Measurements from ENCODE around the gene TMEM171. TPM values are rescaled to one million over a fixed set of nuclear protein-coding genes. Genes with fewer than 3 reads are reported as not detected.

Gene TMEM171
- total and polyA plus RNA-seq, 5 experiments from 2014 or later, result 0.16 to 5.4 TPM; not detected in 3

DNA sequence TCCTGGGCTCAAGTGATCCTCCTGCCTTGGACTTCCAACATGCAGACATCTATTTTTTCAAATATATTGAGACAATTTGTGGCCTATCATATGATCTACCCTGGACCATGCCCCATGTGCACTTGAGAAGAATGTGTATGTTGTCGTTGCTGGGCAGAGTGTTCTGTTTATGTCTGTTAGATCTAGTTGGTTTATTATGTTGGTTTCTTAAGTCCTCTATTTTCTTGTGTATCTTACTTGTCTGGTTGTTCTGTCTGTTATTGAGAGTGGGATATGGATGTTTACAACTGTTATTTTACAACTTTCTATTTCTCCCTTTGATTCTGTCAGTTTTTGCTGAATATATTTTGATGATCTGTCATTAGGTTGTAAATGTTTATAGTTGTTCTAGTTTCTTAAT, 10.2 kb upstream of the TMEM171 start:
- Mint-ChIP-seq H3K9me3 (peaks cover 0 to 20% (median 2%) of the 10 kb centered on the region in 9 donors), H3K4me1 (no peaks in the 10 kb centered on the region), H3K27me3 (peaks cover 18 to 65% (median 42%) of the 10 kb centered on the region in 5 donors), H3K4me3 (no peak overlapping the region), H3K36me3 (peaks cover 0 to 16% (median 0%) of the 10 kb centered on the region in 3 donors), H3K27ac (no peak overlapping the region)
- DNase-seq, result no peak
- no peak for ATAC-seq
- POLR2A ChIA-PET, result no interaction called here

DNA sequence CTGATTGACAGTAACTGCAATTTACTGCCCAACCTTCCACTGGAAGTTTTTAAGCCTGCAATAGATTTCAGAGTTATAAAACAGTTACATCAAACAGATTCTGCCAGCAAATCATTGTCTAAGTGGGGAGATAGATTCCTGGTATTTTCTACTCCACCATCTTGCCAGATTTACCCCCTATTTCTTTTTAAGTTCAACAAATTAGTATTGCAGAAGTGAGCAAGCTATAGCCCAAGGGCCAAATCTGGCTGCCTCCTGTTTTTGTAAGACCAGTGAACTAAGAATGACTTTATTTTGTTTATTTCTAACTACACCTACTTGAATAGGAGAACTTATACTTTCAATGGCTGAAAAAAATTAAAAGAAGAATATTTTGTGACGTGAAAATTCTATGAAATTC, 8.8 kb upstream of the TMEM171 start:
- no peak overlapping the region for H3K4me3 Mint-ChIP-seq
- H3K9me3 Mint-ChIP-seq, result peaks cover 0 to 20% (median 2%) of the 10 kb centered on the region in 9 donors
- no peak for DNase-seq
- H3K4me1 Mint-ChIP-seq, result no peaks in the 10 kb centered on the region
- no peak overlapping the region for H3K27ac Mint-ChIP-seq
- H3K36me3 Mint-ChIP-seq, result peaks cover 0 to 16% (median 0%) of the 10 kb centered on the region in 3 donors
- no peak for ATAC-seq
- peaks cover 22 to 78% (median 42%) of the 10 kb centered on the region in 5 donors for H3K27me3 Mint-ChIP-seq
- POLR2A ChIA-PET, result no interaction called here

DNA sequence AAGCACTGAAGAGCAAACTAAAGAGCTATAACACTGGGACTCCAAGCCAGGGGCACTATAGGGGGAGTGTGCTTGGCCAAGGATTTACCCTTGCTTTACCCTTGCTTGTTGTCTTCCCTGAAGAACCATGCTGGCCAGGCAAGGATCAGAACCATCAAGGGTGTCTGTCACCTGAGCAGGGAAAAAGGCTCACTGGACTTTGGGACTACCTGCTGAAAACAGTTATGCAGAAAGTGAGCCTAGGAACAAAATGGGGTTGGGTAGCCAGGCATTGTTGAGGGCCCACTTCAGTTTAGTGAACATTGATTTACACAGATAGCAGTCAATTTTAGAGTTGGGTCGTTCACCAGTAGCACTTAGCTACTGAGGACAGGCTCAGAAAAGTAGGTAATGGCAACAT, 8.0 kb upstream of the TMEM171 start:
- Mint-ChIP-seq H3K9me3 (peaks cover 0 to 17% (median 2%) of the 10 kb centered on the region in 9 donors), H3K27ac (no peak overlapping the region), H3K36me3 (peaks cover 0 to 16% (median 0%) of the 10 kb centered on the region in 3 donors), H3K4me3 (no peak overlapping the region), H3K27me3 (peaks cover 30 to 86% (median 50%) of the 10 kb centered on the region in 5 donors), H3K4me1 (no peaks in the 10 kb centered on the region)
- DNase-seq (no peak), ATAC-seq (no peak)
- POLR2A ChIA-PET, result no interaction called here

DNA sequence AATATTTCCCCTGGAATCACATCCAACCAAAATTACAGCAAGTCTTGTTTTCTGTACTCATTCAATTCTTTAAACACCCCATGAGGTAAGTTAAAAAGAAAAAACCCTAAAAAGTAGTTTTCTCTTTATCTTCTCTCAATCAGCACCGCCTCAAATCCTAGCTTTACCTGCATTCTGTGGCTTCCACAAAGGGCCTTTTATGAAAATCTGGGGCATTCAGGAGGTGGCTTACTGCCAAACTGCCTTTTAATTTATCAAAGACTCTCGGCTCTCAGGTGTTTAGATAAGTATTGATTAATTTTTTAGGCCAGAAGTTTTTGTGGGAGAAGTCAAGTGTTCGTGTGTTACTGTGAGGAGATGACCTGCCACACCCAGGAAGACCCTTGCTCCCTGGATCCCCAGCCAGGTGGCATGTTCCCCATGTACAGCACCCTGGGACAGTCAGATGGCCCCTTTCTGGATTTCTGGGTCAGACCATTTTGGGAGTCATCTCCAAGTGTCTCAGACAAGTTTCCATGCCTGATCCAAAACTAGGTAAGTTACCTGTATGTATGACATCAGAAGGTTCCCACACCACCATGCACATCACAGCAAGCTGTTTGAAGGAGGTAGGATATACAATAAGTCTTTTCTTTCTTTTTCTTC, 6.2 kb upstream of the TMEM171 start:
- ATAC-seq (no peak), DNase-seq (no peak)
- Mint-ChIP-seq H3K4me1 (peaks cover 0 to under 1% (median 0%) of the 10 kb centered on the region in 4 donors), H3K27me3 (peaks cover 34 to 94% (median 60%) of the 10 kb centered on the region in 5 donors), H3K27ac (no peak overlapping the region), H3K4me3 (no peak overlapping the region), H3K9me3 (no peaks in the 10 kb centered on the region), H3K36me3 (peaks cover 0 to 4% (median 0%) of the 10 kb centered on the region in 3 donors)
- POLR2A ChIA-PET, result no interaction called here

DNA sequence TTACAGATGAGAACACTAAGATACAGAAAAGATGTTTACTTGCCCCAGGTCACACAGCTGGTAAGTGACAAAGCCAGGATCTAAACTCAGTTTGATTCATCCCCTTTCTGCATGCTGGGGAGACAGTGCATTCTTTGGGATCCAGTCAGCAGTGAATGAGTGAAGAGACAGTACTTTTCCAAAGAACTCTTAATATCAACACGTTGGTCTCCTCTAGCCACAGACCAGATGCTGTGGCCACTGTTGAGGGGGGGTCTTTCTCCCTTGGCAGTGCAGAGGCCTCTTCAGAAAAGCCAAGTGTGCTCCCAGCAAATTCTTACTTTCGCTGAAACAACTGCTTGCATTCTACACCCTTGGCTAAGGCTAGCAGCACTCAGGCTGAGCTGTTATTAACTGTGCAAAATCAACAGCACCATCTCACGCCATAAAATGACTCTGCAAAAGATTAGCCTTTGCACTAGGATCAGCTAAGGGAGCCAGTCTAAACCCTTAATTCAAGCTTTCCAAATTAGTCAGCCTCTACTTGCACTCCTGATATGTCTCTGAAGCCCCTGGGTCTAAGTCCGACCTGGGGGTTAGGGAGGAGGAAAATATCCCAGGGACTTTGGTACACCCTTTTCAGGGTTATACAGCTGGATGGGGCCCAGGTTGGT, 4.8 kb upstream of the TMEM171 start:
- ATAC-seq (no peak), DNase-seq (no peak)
- Mint-ChIP-seq H3K9me3 (no peaks in the 10 kb centered on the region), H3K36me3 (no peaks in the 10 kb centered on the region), H3K4me1 (peaks cover 0 to 7% (median 2%) of the 10 kb centered on the region in 4 donors), H3K27ac (no peak overlapping the region), H3K27me3 (peaks cover 35 to 88% (median 56%) of the 10 kb centered on the region in 5 donors), H3K4me3 (no peak overlapping the region)
- POLR2A ChIA-PET, result no interaction called here

DNA sequence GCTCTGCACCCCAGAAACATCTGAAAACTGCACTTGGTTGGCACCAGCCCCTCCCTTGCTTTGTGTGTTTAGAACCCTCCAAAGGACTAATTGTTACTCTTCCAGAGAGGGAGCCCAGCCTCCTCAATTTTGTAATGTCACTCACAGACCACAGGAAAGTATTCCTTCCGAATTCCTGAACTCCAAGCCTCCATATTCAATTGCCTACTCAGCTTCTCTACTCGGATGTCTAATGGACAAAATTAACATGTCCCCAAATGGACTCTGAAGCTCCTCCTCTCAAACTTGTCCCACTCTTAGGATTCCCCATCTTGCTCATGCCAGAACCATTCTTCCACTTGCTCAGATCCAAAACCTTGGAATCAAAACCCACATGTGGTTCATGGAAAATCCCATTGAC, 3.9 kb upstream of the TMEM171 start:
- Mint-ChIP-seq H3K27me3 (peaks cover 44 to 91% (median 59%) of the 10 kb centered on the region in 5 donors), H3K27ac (no peak overlapping the region), H3K36me3 (no peaks in the 10 kb centered on the region), H3K4me1 (peaks cover 3 to 12% (median 8%) of the 10 kb centered on the region in 4 donors), H3K4me3 (no peak overlapping the region), H3K9me3 (no peaks in the 10 kb centered on the region)
- POLR2A ChIA-PET, result no interaction called here
- DNase-seq (no peak), ATAC-seq (no peak)

DNA sequence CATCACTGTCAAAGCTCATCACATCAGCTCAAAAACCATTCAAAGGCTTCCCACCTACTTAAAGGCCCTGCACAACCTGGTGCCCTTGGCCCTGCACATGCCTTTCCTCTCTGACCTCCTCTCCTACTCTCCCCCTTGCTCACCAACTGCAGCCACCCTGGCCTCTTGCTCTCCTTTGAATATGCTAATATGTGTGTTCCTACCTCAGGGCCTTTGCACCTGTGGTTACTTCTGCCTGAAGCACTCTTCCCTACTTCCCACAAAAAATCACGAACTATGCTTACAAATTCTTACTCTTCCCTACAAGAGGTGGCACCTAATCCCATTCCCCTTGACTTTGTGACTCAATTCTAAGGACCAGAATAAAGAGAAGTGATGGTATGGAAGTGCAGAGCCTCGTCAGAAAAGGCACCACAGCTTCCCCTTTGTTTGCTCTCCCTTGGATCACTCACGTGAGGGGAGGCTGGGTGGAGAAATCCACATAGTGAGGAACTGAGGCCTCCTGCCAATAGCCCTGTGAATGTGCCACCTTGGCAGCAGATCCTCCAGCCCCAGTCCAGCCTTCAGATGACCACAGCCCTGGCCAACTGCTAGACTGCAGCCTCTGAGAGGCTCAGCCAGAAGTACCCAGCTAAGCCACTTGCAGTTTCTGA, 3.2 kb upstream of the TMEM171 start:
- DNase-seq, result no peak
- H3K27me3 Mint-ChIP-seq, result peaks cover 47 to 92% (median 58%) of the 10 kb centered on the region in 5 donors
- peak overlapping the region in 1 of 10 donors; percentile 51 for H3K27ac Mint-ChIP-seq
- H3K9me3 Mint-ChIP-seq, result no peaks in the 10 kb centered on the region
- H3K36me3 Mint-ChIP-seq, result no peaks in the 10 kb centered on the region
- no peak overlapping the region for H3K4me3 Mint-ChIP-seq
- POLR2A ChIA-PET, result no interaction called here
- ATAC-seq, result no peak
- H3K4me1 Mint-ChIP-seq, result peaks cover 3 to 14% (median 9%) of the 10 kb centered on the region in 4 donors

DNA sequence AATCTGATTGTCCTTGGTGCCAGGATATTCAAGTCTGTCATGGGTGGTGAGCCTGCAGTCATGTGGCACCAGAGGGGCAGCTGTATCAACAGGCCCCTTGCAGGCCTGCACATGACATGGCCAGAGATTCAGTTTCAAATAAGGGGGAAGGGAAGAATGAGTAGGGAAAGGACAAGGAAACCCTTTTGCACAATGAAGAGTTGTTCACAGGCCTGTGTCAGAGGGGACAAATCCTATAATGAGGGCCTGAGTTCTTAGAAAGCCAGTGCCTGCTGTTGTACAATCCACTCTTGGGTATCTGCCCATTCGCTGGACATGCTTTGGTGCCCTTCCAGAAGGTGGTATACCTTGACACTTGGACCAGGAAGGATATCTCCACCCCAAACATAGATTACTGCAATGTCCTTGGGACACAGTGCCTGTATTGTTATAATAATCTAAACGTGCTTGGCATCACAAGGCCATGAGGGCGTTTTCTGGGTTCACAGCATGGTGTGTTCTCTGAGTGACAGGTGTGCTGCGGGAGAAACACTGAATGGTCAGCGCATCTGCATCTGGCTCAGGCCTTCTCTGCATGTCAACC, 1.9 kb upstream of the TMEM171 start:
- no peak for ATAC-seq
- peaks cover 44 to 84% (median 48%) of the 10 kb centered on the region in 5 donors for H3K27me3 Mint-ChIP-seq

DNA sequence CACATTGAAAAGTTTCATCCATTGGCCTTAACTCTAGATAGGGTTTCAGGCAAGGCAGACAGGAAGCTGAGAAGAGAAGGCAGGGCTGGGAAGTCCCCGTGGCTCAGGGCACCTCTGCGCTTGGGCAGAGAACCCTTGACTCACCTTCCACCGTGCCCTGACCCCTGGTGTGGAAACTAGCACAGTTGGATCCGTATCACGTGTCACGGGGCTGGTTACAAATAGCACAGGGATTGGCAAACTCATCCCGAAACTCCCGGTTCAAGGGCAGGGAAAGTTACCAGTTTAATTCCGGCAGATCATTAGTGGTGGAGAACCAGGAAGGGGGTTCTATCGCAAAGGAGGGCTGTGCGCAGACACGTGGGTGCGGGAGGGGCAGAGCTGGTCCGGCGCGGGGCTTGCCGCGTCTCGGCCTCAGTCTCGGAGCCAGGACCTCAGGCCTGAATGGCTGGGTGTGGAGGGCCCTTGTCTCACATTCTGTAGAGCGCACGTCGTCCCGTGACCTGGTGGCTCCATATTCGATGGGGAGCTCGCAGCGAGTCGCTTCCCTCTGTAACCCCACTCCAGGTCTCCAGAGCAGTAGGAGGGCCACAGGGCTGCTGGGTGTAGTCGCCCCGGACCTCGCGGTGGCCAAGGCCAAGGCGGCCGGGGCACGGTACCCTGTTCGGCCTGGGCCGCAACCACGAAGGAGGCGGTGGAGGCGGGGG, 771 bp upstream of the TMEM171 start:
- H3K36me3 Mint-ChIP-seq, result no peaks in the 10 kb centered on the region

More for the DNA sequence above, 1.9 kb upstream of the TMEM171 start:
- DNase-seq, result no peak
- H3K9me3 Mint-ChIP-seq, result no peaks in the 10 kb centered on the region
- peak overlapping the region in 1 of 10 donors; percentile 34 for H3K4me3 Mint-ChIP-seq
- no peaks in the 10 kb centered on the region for H3K36me3 Mint-ChIP-seq
- POLR2A ChIA-PET, result no interaction called here
- H3K27ac Mint-ChIP-seq, result no peak overlapping the region
- H3K4me1 Mint-ChIP-seq, result peaks cover 7 to 24% (median 20%) of the 10 kb centered on the region in 4 donors

DNA sequence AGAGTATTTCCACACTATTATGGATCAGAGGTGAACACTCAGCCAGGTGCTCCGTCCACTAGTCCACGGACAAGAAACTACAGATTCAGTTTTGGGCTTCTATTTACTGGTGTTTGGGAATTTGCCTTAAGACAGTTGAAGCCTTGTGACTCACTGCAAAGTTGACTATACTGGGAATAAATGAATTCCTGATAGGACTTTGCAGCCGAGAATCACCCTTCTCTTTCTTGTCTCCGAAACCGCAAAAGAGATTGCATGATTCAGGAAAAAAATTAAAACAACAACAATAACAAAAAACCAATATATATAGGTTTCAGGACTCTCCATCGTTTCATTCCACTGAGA, 716 bp downstream of the TMEM171 start:
- Mint-ChIP-seq H3K4me1 (peaks cover 7 to 33% (median 28%) of the 10 kb centered on the region in 4 donors), H3K27me3 (peaks cover 44 to 86% (median 60%) of the 10 kb centered on the region in 5 donors), H3K4me3 (peak overlapping the region; percentile 1 to 84 (median 40)), H3K36me3 (no peaks in the 10 kb centered on the region), H3K9me3 (no peaks in the 10 kb centered on the region), H3K27ac (no peak overlapping the region)
- DNase-seq (no peak), ATAC-seq (no peak)
- POLR2A ChIA-PET, result no interaction called here

More for the DNA sequence above, 771 bp upstream of the TMEM171 start:
- H3K27ac Mint-ChIP-seq, result no peak overlapping the region
- peaks cover 49 to 85% (median 52%) of the 10 kb centered on the region in 5 donors for H3K27me3 Mint-ChIP-seq
- POLR2A ChIA-PET, result no interaction called here
- peaks cover 7 to 33% (median 28%) of the 10 kb centered on the region in 4 donors for H3K4me1 Mint-ChIP-seq
- DNase-seq, result no peak
- no peak for ATAC-seq
- H3K4me3 Mint-ChIP-seq, result peak overlapping the region in 9 of 10 donors; percentile 27 to 78 (median 54)
- H3K9me3 Mint-ChIP-seq, result no peaks in the 10 kb centered on the region

DNA sequence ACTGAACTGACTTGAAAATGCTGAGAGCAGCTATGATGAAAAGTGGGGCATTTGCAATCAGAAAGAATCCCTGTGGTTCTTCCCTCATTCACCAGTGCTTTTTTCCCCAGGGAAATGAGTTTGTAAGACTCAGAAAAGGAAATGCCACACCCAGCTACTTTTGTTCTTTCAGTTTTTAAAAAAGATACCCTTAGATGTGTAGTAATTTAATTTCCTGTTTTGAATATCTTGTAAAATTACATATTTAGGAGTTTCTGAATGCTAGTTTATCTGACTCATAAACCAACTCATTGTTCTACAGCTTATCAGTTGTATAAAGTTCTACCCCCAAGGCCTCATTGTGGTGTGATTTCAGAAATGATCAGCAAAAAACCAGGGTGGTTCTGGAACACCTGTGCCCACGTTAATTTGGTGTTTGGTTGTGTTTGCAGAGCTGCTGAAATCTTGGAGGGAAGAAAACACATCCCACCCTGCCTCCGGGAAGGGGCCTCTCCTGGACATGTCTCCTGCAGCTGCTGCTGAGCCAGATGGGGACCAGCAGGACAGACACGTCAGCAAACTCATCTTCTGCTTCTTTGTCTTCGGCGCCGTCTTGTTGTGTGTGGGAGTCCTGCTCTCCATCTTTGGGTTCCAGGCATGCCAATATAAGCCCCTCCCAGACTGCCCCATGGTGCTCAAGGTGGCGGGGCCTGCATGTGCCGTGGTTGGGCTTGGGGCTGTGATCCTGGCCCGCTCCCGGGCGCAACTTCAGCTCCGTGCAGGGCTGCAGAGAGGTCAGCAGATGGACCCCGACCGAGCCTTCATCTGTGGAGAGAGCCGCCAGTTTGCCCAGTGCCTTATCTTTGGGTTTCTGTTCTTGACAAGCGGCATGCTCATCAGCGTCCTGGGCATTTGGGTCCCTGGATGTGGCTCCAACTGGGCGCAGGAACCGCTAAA, 2.8 kb downstream of the TMEM171 start:
- Mint-ChIP-seq H3K27me3 (peaks cover 40 to 79% (median 54%) of the 10 kb centered on the region in 5 donors), H3K9me3 (no peaks in the 10 kb centered on the region), H3K4me1 (peaks cover 7 to 33% (median 28%) of the 10 kb centered on the region in 4 donors), H3K4me3 (peak overlapping the region in 1 of 10 donors; percentile 35), H3K27ac (no peak overlapping the region), H3K36me3 (no peaks in the 10 kb centered on the region)
- POLR2A ChIA-PET, result no interaction called here
- ATAC-seq, result no peak
- no peak for DNase-seq

Measured in naive thymus-derived CD8-positive, alpha-beta T cell (primary cell).